Neuronal stem cell (in vitro differentiated cells): ENCODE measurements around the gene PPP3CA.

Source experiments
- DNase-seq: peaks from one replicate; pipeline ENCODE4 v3.0.0-alpha.2; 2013; ENCODE audit warnings: low spot score
- H2AFZ ChIP-seq: one replicate; pipeline ENCODE4 v1.6.1; 2013; ENCODE audit warnings: mild to moderate bottlenecking, low read length, inconsistent platforms
- H2AK5ac ChIP-seq: 2 replicates; pipeline ENCODE4 v1.6.1; 2013; ENCODE audit warnings: low read depth, mild to moderate bottlenecking, inconsistent platforms, low read length, moderate library complexity, mixed read lengths
- H2BK120ac ChIP-seq: 2 replicates; pipeline ENCODE4 v1.6.1; 2013; ENCODE audit warnings: low read depth, mild to moderate bottlenecking, inconsistent platforms, low read length, moderate library complexity, mixed read lengths
- H2BK12ac ChIP-seq: one replicate; pipeline ENCODE4 v1.6.1; 2013; ENCODE audit warnings: low read length, inconsistent platforms
- H2BK15ac ChIP-seq: 2 replicates; pipeline ENCODE4 v1.6.1; 2013; ENCODE audit warnings: mild to moderate bottlenecking, low read length, inconsistent platforms, mixed read lengths
- H2BK5ac ChIP-seq: one replicate; pipeline ENCODE4 v1.6.1; 2013; ENCODE audit warnings: inconsistent platforms, mild to moderate bottlenecking, low read length, moderate library complexity
- H3K14ac ChIP-seq: one replicate; pipeline ENCODE4 v1.6.1; 2013; ENCODE audit warnings: low read length, inconsistent platforms
- H3K18ac ChIP-seq: 2 replicates; pipeline ENCODE4 v1.6.1; 2013; ENCODE audit warnings: low read length, inconsistent platforms
- H3K23ac ChIP-seq: 2 replicates; pipeline ENCODE4 v1.6.1; 2013; ENCODE audit warnings: low read depth, mild to moderate bottlenecking, mixed read lengths, low read length, inconsistent platforms; ENCODE audit not compliant: poor library complexity
- H3K27ac ChIP-seq: replicated peaks from 3 replicates; pipeline ENCODE4 v1.5.1; 2013; ENCODE audit warnings: low read length, inconsistent platforms
- H3K27me3 ChIP-seq, 3 experiments: 2 replicates each; pipeline ENCODE4 v1.6.1; 2013; ENCODE audit warnings: low read length in 3 of 3, mild to moderate bottlenecking in 2 of 3, inconsistent platforms in 1 of 3, low read depth in 1 of 3, mixed read lengths in 1 of 3, moderate library complexity in 1 of 3; ENCODE audit not compliant: control insufficient read depth in 3 of 3, insufficient read depth in 3 of 3
- H3K36me3 ChIP-seq, 2 donors: replicated peaks in 1 of 2; 2 replicates each; pipeline ENCODE4 v1.6.1; 2013; ENCODE audit warnings: low read length in 2 of 2; ENCODE audit not compliant: control insufficient read depth in 2 of 2, insufficient read depth in 2 of 2
- H3K4ac ChIP-seq: 2 replicates; pipeline ENCODE4 v1.6.1; 2013; ENCODE audit warnings: inconsistent platforms, mild to moderate bottlenecking, low read length, moderate library complexity
- H3K4me1 ChIP-seq, 2 donors: 1 replicate in 1 of 2; 2 replicates in 1 of 2; pipeline ENCODE4 v1.6.1; 2013; ENCODE audit warnings: low read length in 2 of 2, low read depth in 1 of 2; ENCODE audit not compliant: control insufficient read depth in 2 of 2, insufficient read depth in 1 of 2
- H3K4me2 ChIP-seq: one replicate; pipeline ENCODE4 v1.6.1; 2013; ENCODE audit warnings: mild to moderate bottlenecking, low read length, inconsistent platforms; ENCODE audit not compliant: insufficient read depth, poor library complexity, severe bottlenecking
- H3K4me3 ChIP-seq, 2 donors: 2 replicates each; pipeline ENCODE4 v1.5.1; 2013; ENCODE audit warnings: low read length in 2 of 2, mild to moderate bottlenecking in 2 of 2, inconsistent platforms in 1 of 2, moderate library complexity in 1 of 2
- H3K79me1 ChIP-seq: one replicate; pipeline ENCODE4 v1.6.1; 2013; ENCODE audit warnings: low read depth, mild to moderate bottlenecking, inconsistent platforms, low read length, moderate library complexity
- H3K9ac ChIP-seq: one replicate; pipeline ENCODE4 v1.6.1; 2013; ENCODE audit warnings: mild to moderate bottlenecking, low read depth, low read length, inconsistent platforms; ENCODE audit not compliant: poor library complexity
- H3K9me3 ChIP-seq, 2 donors: replicated peaks in 1 of 2; 2 replicates each; pipeline versions ENCODE3 to v1.6.1; 2013; ENCODE audit warnings: low read length in 2 of 2, mild to moderate bottlenecking in 2 of 2, inconsistent platforms in 1 of 2, low read depth in 1 of 2, mixed read lengths in 1 of 2, moderate library complexity in 1 of 2; ENCODE audit not compliant: control insufficient read depth in 2 of 2, insufficient read depth in 1 of 2
- H4K8ac ChIP-seq: one replicate; pipeline ENCODE4 v1.6.1; 2013; ENCODE audit warnings: low read depth, mild to moderate bottlenecking, inconsistent platforms, low read length, moderate library complexity
- H4K91ac ChIP-seq: one replicate; pipeline ENCODE4 v1.6.1; 2013; ENCODE audit warnings: low read length, low read depth, mild to moderate bottlenecking, inconsistent platforms; ENCODE audit not compliant: poor library complexity
- WGBS, 2 donors: extraction: QIAGEN DNeasy Blood & Tissue Kit; methylation state at CpG; one replicate each; pipeline ENCODE4 v1.1.7; 2013; ENCODE audit warnings: missing lambda C conversion rate in 2 of 2, mixed read lengths in 1 of 2; ENCODE audit not compliant: insufficient read length in 2 of 2, insufficient replicate concordance in 1 of 2; ENCODE audit errors: extremely low coverage in 2 of 2; 5-methylcytosine and 5-hydroxymethylcytosine counted together

PPP3CA gene

DNA sequence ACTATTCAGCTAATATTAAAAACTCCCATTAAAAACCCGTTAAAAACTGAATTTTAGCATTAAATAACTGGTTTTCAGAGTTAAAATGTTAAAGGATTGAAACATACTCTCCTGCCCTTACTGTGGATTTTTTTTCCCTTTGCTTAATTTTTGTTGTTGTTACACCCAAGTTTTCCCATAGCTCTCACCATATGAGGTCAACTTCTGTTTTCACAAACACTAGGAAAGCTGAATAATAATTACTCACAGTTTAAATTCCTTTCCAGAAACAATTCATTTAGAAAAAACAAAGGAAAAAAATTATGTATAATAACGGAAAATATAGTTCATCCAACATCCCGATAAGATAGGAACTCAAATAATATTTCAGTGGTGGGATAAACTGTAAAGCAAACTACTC lies 129.0 kb downstream of the PPP3CA start:
- Histone ChIP-seq H3K18ac (no peak overlapping the region), H3K14ac (no peak overlapping the region), H2BK12ac (no peak overlapping the region), H3K4ac (no peak overlapping the region), H3K23ac (no peak overlapping the region), H2BK15ac (no peak overlapping the region), H2AK5ac (no peak overlapping the region), H4K91ac (no peak overlapping the region), H3K27me3 (no peaks in the 10 kb centered on the region), H2AFZ (no peak overlapping the region), H2BK5ac (no peak overlapping the region), H3K4me3 (no peak overlapping the region), H3K79me1 (no peaks in the 10 kb centered on the region), H3K9ac (no peak overlapping the region), H2BK120ac (no peak overlapping the region), H3K27ac (no peak overlapping the region), H4K8ac (no peak overlapping the region), H3K4me2 (no peak overlapping the region), H3K4me1 (peaks cover 0 to 1% of the 10 kb centered on the region in 2 donors), H3K9me3 (no peaks in the 10 kb centered on the region), H3K36me3 (no peaks in the 10 kb centered on the region)
- DNase-seq, result no peak
- WGBS, 2 donors, result 100% methylated on average over 1 of the region's 3 CpGs; no CpG with 5 or more reads in 1 of the 2 donors

DNA sequence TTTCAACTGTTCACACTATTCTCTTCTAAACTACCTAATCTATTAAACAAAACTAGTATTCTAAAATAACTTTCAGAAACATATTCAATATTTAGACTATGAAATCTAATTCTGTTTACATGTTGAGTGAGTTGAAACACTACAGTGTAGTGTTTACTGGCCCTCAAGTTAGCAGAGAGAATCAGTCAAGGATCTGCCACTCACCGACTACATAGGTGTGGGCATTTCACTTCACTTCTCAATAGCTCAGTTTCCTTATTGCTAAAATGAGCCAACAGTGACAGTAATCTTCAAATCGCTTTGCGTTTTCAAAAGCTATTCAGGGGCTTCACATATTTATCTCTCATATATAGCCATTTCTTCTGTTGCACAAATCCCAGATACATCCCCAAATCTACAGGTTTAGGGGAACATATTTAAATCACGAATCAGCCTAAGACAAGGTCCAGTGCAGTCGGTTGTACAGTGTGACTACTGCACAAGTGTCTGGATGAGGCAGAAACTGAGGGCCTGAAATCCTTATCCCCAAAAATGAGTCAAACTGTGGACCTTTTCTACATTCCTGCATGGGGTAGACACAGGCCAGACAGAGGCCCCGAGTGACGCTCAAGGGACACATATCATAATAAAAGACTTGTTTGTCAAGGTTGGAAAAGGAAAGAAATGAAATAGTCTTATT lies 129.8 kb downstream of the PPP3CA start:
- H3K27ac ChIP-seq, result no peak overlapping the region
- H3K4me1 ChIP-seq, result peaks cover 0 to 1% of the 10 kb centered on the region in 2 donors
- H2BK5ac ChIP-seq, result no peak overlapping the region
- H3K14ac ChIP-seq, result no peak overlapping the region
- no peak overlapping the region for H2BK15ac ChIP-seq
- H3K4ac ChIP-seq, result no peak overlapping the region
- no peak overlapping the region for H3K4me2 ChIP-seq
- no peak overlapping the region for H3K9ac ChIP-seq
- H3K9me3 ChIP-seq, result no peaks in the 10 kb centered on the region
- no peak overlapping the region for H3K18ac ChIP-seq
- DNase-seq, result no peak
- no peaks in the 10 kb centered on the region for H3K27me3 ChIP-seq
- no peak overlapping the region for H3K23ac ChIP-seq
- H2AK5ac ChIP-seq, result no peak overlapping the region
- H3K4me3 ChIP-seq, result no peak overlapping the region
- no peak overlapping the region for H2BK120ac ChIP-seq
- WGBS, 2 donors, result no CpG with 5 or more reads among the region's 7 CpGs
- no peak overlapping the region for H4K91ac ChIP-seq
- no peaks in the 10 kb centered on the region for H3K36me3 ChIP-seq
- H2AFZ ChIP-seq, result no peak overlapping the region
- H4K8ac ChIP-seq, result no peak overlapping the region
- H2BK12ac ChIP-seq, result no peak overlapping the region
- no peaks in the 10 kb centered on the region for H3K79me1 ChIP-seq

DNA sequence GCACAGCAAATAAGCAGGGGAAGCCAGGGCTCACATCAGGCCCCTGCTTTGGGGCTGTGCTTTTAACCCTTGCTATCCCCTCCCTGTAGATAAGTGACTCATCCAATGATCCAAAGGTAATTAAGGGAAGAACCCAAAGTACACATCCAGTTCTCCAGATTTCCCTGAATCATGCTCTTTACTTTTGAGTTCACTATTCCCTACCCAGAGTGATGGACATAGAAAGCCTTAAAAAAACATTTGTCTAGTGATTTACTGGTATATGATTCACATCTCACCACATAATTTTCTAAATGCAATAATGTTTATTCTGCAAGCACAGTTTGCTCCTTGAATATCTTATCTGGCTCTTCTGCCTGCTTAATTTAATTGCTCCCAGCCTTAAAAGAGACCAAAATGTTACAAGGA lies 136.2 kb downstream of the PPP3CA start:
- no peak overlapping the region for H2BK120ac ChIP-seq
- peaks cover 0 to 2% of the 10 kb centered on the region in 2 donors for H3K4me1 ChIP-seq
- H3K36me3 ChIP-seq, result no peaks in the 10 kb centered on the region
- no peak overlapping the region for H3K4me2 ChIP-seq
- H2BK15ac ChIP-seq, result no peak overlapping the region
- DNase-seq, result no peak
- H2BK5ac ChIP-seq, result no peak overlapping the region
- H3K18ac ChIP-seq, result no peak overlapping the region
- no peak overlapping the region for H2BK12ac ChIP-seq
- H3K14ac ChIP-seq, result no peak overlapping the region
- H3K27me3 ChIP-seq, result no peaks in the 10 kb centered on the region
- no peak overlapping the region for H4K8ac ChIP-seq
- H3K79me1 ChIP-seq, result no peaks in the 10 kb centered on the region
- H3K27ac ChIP-seq, result no peak overlapping the region
- H3K4ac ChIP-seq, result no peak overlapping the region
- H3K23ac ChIP-seq, result no peak overlapping the region
- H3K9me3 ChIP-seq, result no peaks in the 10 kb centered on the region
- H2AK5ac ChIP-seq, result no peak overlapping the region
- H2AFZ ChIP-seq, result no peak overlapping the region
- H3K4me3 ChIP-seq, result no peak overlapping the region
- no peak overlapping the region for H4K91ac ChIP-seq
- no peak overlapping the region for H3K9ac ChIP-seq

DNA sequence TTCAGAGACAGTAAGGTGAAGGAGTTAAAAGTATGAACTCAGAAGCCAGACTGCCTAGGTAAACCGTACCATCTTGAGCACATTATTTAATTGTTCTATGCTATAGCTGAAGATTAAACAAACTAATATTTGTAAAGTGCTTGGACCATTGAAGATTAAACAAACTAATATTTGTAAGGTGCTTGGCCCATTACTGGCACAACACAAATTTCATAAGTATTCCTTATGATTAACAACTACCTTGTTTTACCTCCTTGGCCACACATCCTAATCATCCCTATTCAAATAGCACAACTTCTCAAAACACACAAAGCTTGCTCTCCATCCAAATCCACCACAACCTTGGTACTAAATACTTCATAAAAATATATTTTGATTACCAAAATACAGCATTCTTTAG lies 137.0 kb downstream of the PPP3CA start:
- Histone ChIP-seq H3K23ac (no peak overlapping the region), H3K4me1 (peaks cover 0 to 2% of the 10 kb centered on the region in 2 donors), H3K36me3 (no peaks in the 10 kb centered on the region), H3K27ac (no peak overlapping the region), H3K4me3 (no peak overlapping the region), H3K27me3 (no peaks in the 10 kb centered on the region), H3K9ac (no peak overlapping the region), H2BK12ac (no peak overlapping the region), H2BK5ac (no peak overlapping the region), H4K91ac (no peak overlapping the region), H2AK5ac (no peak overlapping the region), H3K9me3 (no peaks in the 10 kb centered on the region), H3K4me2 (no peak overlapping the region), H3K4ac (no peak overlapping the region), H4K8ac (no peak overlapping the region), H3K18ac (no peak overlapping the region), H3K14ac (no peak overlapping the region), H2AFZ (no peak overlapping the region), H2BK15ac (no peak overlapping the region), H2BK120ac (no peak overlapping the region), H3K79me1 (no peaks in the 10 kb centered on the region)
- no CpG with 5 or more reads among the region's 1 CpG for WGBS, 2 donors
- DNase-seq, result no peak
